Right lobe of liver (tissue), 6 donors: ENCODE results near the gene FADS1. TPM values are rescaled to one million over a fixed set of nuclear protein-coding genes. Genes with fewer than 3 reads are reported as not detected.
A peak's percentile ranks its signal among the peaks of the same experiment; 100 is the strongest.

Experiments used
- ATAC-seq, 4 donors: fragments of 200-7000 bp; cut with Tn5 transposase; one replicate each; pipeline ENCODE4 v1.9.1; 2020; ENCODE audit warnings: mild to moderate bottlenecking in 4 of 4, moderate library complexity in 4 of 4
- DNase-seq, 3 donors: peaks; one replicate each; pipeline ENCODE4 v3.0.0-alpha.2; 2020
- H3K27ac ChIP-seq, 3 donors: fragments of 200-600 bp; one replicate each; pipeline ENCODE4 v1.8.0; 2022
- H3K27me3 ChIP-seq, 2 donors: fragments of 200-600 bp; one replicate each; pipeline ENCODE4 v1.8.0; 2022
- H3K36me3 ChIP-seq, 4 donors: fragments of 200-600 bp; sonication (generic) in 1 of 4; one replicate each; pipeline versions ENCODE4 v1.5.1 to v1.8.0; 2017 to 2022; ENCODE audit warnings: control low read depth in 1 of 4
- H3K4me1 ChIP-seq, 4 donors: fragments of 200-600 bp; sonication (generic) in 1 of 4; one replicate each; pipeline versions ENCODE4 v1.5.1 to v1.8.0; 2017 to 2022; ENCODE audit warnings: control low read depth in 1 of 4
- H3K4me3 ChIP-seq, 3 donors: fragments of 200-600 bp; one replicate each; pipeline ENCODE4 v1.8.0; 2022
- H3K9me3 ChIP-seq, 4 donors: fragments of 200-600 bp; sonication (generic) in 1 of 4; one replicate each; pipeline versions ENCODE4 v1.5.1 to v1.8.0; 2017 to 2022; ENCODE audit warnings: control low read depth in 1 of 4
- POLR2A ChIP-seq: fragments of 450-650 bp; IDR thresholded peaks from one replicate; pipeline ENCODE4 v1.6.1; 2017; ENCODE audit warnings: antibody characterized with exemption, mild to moderate bottlenecking
- WGBS: methylation state at CpG from one replicate; pipeline ENCODE4 v1.1.6; 2018; ENCODE audit warnings: low coverage, low lambda C conversion rate; ENCODE audit not compliant: insufficient coverage; ENCODE audit errors: missing lambda C conversion rate; 5-methylcytosine and 5-hydroxymethylcytosine counted together
- intact Hi-C, 2 donors: fragments of 100-400 bp; cut with DNase I; formaldehyde crosslinking; loops; one replicate each; pipeline versions ENCODE4 v1.11.2 to v1.14.1; 2022
- total RNA-seq, 6 experiments: library from RNA; depleted of rRNA in 2 of 6; stranded (reverse); fragments of >200 nt in 2 of 6; fragmentation: NEBNext Ultra II Directional in 3 of 6; extraction: Animal tissue kit (Norgen Biotek cat#: 25700) in 3 of 6; gene quantifications; one replicate each; pipeline versions ENCODE4 v1.1.0 to v1.2.4, GENCODE V29; 2016 to 2023
- TF ChIP-seq, protein P1 (sequence below), 4 donors: fragments of 200-600 bp in 3 of 4; fragments of 450-650 bp in 1 of 4; IDR thresholded peaks; one replicate each; pipeline versions ENCODE4 v1.5.1 to v1.8.0; 2016 to 2022; ENCODE audit warnings: antibody characterized with exemption in 4 of 4, mild to moderate bottlenecking in 2 of 4
- donor health status: DM: no; HTN: yes; CAD: no.
- donor health status: DM: no; HTN: no; CAD: no.
- donor health status: DM: no; HTN: no; CAD: no.
- donor health status: DM: no; HTN: yes; CAD: no.
- donor health status: DM: no; HTN: yes; CAD: no.

FADS1 gene
- total RNA-seq, 6 experiments from 2014 or later, result 18.3 to 87.6 (median 34.8) TPM

DNA sequence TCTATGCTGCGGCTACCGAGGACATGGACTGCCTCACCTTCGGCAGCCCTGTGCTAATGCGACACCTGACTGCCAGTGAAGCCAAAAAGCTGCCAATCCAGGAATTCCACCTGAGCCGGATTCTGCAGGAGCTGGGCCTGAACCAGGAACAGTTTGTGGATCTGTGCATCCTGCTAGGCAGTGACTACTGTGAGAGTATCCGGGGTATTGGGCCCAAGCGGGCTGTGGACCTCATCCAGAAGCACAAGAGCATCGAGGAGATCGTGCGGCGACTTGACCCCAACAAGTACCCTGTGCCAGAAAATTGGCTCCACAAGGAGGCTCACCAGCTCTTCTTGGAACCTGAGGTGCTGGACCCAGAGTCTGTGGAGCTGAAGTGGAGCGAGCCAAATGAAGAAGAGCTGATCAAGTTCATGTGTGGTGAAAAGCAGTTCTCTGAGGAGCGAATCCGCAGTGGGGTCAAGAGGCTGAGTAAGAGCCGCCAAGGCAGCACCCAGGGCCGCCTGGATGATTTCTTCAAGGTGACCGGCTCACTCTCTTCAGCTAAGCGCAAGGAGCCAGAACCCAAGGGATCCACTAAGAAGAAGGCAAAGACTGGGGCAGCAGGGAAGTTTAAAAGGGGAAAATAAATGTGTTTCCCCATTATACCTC is 20.8 kb downstream of the FADS1 start:
- no peaks in the 10 kb centered on the region for H3K9me3 ChIP-seq
- no peak overlapping the region for H3K4me3 ChIP-seq
- 66% methylated on average over 3 of the region's 18 CpGs for WGBS
- no peak for ATAC-seq
- no peak for TF ChIP-seq POLR2A
- TF ChIP-seq, protein P1, sequence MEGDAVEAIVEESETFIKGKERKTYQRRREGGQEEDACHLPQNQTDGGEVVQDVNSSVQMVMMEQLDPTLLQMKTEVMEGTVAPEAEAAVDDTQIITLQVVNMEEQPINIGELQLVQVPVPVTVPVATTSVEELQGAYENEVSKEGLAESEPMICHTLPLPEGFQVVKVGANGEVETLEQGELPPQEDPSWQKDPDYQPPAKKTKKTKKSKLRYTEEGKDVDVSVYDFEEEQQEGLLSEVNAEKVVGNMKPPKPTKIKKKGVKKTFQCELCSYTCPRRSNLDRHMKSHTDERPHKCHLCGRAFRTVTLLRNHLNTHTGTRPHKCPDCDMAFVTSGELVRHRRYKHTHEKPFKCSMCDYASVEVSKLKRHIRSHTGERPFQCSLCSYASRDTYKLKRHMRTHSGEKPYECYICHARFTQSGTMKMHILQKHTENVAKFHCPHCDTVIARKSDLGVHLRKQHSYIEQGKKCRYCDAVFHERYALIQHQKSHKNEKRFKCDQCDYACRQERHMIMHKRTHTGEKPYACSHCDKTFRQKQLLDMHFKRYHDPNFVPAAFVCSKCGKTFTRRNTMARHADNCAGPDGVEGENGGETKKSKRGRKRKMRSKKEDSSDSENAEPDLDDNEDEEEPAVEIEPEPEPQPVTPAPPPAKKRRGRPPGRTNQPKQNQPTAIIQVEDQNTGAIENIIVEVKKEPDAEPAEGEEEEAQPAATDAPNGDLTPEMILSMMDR (IDR thresholded peaks at IDR 0.05), result no peak
- H3K4me1 ChIP-seq, result peaks cover 0 to 20% (median 3%) of the 10 kb centered on the region in 4 donors
- intact Hi-C loops, result loop anchor here (10.0 kb wide), 2 partner anchors 149 to 279 kb away; no protein-coding TSS in a partner anchor
- no peaks in the 10 kb centered on the region for H3K36me3 ChIP-seq
- peak in 1 of 3 donors; percentile 46 for DNase-seq
- no peaks in the 10 kb centered on the region for H3K27me3 ChIP-seq
- no peak overlapping the region for H3K27ac ChIP-seq

DNA sequence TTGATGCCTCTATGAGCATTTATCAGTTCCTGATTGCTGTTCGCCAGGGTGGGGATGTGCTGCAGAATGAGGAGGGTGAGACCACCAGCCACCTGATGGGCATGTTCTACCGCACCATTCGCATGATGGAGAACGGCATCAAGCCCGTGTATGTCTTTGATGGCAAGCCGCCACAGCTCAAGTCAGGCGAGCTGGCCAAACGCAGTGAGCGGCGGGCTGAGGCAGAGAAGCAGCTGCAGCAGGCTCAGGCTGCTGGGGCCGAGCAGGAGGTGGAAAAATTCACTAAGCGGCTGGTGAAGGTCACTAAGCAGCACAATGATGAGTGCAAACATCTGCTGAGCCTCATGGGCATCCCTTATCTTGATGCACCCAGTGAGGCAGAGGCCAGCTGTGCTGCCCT is 21.3 kb downstream of the FADS1 start:
- intact Hi-C loops, result loop anchor here (10.0 kb wide), 2 partner anchors 149 to 279 kb away; no protein-coding TSS in a partner anchor

DNA sequence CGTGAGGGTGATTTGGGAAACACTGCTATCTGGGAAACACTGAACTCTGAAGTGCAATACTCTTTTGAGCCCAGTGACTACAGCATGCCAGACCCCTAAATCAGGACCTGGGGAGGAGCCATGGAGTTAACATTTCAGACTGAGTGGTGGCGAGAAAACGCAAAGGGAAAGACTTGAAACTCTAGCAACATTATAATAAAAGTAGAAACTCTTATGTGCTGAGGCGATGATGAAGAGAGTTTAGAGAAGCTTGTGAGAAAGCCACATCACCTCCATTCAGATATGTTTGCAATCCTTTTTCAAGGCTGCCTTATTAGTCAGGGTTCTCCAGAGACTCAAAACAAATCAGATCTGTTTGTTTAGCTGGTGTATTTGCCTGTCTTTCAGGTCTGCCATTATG is 22.2 kb downstream of the FADS1 start:
- no peak for TF ChIP-seq POLR2A

More for the DNA sequence above, 21.3 kb downstream of the FADS1 start:
- 83% methylated on average over 1 of the region's 12 CpGs for WGBS
- no peaks in the 10 kb centered on the region for H3K9me3 ChIP-seq
- H3K4me3 ChIP-seq, result no peak overlapping the region
- DNase-seq, result peak in 1 of 3 donors; percentile 30
- no peak overlapping the region for H3K27ac ChIP-seq
- ATAC-seq, result no peak
- no peaks in the 10 kb centered on the region for H3K27me3 ChIP-seq
- peaks cover 0 to 20% (median 3%) of the 10 kb centered on the region in 4 donors for H3K4me1 ChIP-seq
- no peak for TF ChIP-seq POLR2A
- TF ChIP-seq, protein P1 (IDR thresholded peaks at IDR 0.05), result no peak
- H3K36me3 ChIP-seq, result no peaks in the 10 kb centered on the region

DNA sequence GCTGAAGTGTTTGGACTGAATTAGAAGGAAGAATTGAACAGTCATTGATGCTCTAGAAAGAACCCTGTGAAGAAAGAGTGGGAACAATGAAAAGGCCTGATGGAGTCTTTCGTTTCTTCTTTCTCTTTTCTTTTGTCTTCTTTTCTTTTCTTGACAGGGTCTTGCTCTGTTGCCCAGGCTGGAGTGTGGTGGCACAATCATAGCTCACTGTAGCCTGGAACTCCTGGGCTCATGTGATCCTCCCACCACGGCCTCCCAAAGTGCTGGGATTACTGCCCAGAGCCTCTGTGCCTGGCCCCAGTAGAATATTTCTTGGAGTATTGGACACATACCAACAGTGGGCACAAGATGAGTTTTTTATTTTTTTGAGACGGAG is 23.0 kb downstream of the FADS1 start:
- H3K36me3 ChIP-seq, result peaks cover 0 to 13% (median 7%) of the 10 kb centered on the region in 4 donors
- no peak for ATAC-seq
- 46% methylated on average over 3 of the region's 3 CpGs for WGBS
- H3K4me3 ChIP-seq, result no peak overlapping the region
- no peaks in the 10 kb centered on the region for H3K27me3 ChIP-seq
- peaks cover 0 to 20% (median 3%) of the 10 kb centered on the region in 4 donors for H3K4me1 ChIP-seq
- no peak overlapping the region for H3K27ac ChIP-seq
- intact Hi-C loops, result loop anchor here (10.0 kb wide), 2 partner anchors 151 to 281 kb away; no protein-coding TSS in a partner anchor
- DNase-seq, result no peak
- TF ChIP-seq, protein P1 (IDR thresholded peaks at IDR 0.05), result no peak
- no peak for TF ChIP-seq POLR2A
- no peaks in the 10 kb centered on the region for H3K9me3 ChIP-seq

More for the DNA sequence above, 22.2 kb downstream of the FADS1 start:
- peaks cover 0 to 5% (median 2%) of the 10 kb centered on the region in 4 donors for H3K36me3 ChIP-seq
- no peak overlapping the region for H3K27ac ChIP-seq
- peaks cover 0 to 20% (median 3%) of the 10 kb centered on the region in 4 donors for H3K4me1 ChIP-seq
- intact Hi-C loops, result loop anchor here (10.0 kb wide), 2 partner anchors 150 to 280 kb away; no protein-coding TSS in a partner anchor
- ATAC-seq (no peak), DNase-seq (no peak)
- WGBS, result 68% methylated on average over 3 of the region's 4 CpGs
- H3K27me3 ChIP-seq, result no peaks in the 10 kb centered on the region
- no peaks in the 10 kb centered on the region for H3K9me3 ChIP-seq
- no peak overlapping the region for H3K4me3 ChIP-seq
